ENCODE measurements around the gene MMEL1. TPM values are rescaled to one million over a fixed set of nuclear protein-coding genes. Genes with fewer than 3 reads are reported as not detected.

Gene MMEL1
- polyA plus RNA-seq, 1 of the 3 experiments (the other 2 are of a cell fraction), result 0.16 TPM

GRCh38 chr1:2583871-2584351 lies 48.9 kb downstream of the MMEL1 start:
- ChIA-PET CTCF (interaction anchor here (0.7 to 2.8 kb wide), 4 partner anchors 22 to 444 kb away, joined by 3 to 8 read pairs (median 4); no protein-coding TSS in a partner anchor), POLR2A (interaction anchor here (1.2 kb wide), 1 partner anchor 26 kb away, joined by 3 read pairs; no protein-coding TSS in a partner anchor)
- H3K9ac ChIP-seq, result no peak overlapping the region
- no peaks in the 10 kb centered on the region for H4K20me1 ChIP-seq (ENCODE audit: insufficient read depth)
- H3K27ac ChIP-seq (ENCODE audit: low read depth in 2 of 2, low read length in 1 of 2), result no peak overlapping the region
- no peaks in the 10 kb centered on the region for H3K9me2 ChIP-seq
- no peak overlapping the region for H3K4me3 ChIP-seq (ENCODE audit: low read depth in 2 of 2, low read length in 1 of 2)
- peaks cover 6% of the 10 kb centered on the region for H3F3A ChIP-seq (replicated peaks; ENCODE audit: insufficient read depth)
- peaks cover 0 to 29% of the 10 kb centered on the region in 2 experiments; a peak in 1 of 4 replicates for H3K4me1 ChIP-seq (ENCODE audit: control insufficient read depth in 1 of 2, insufficient read depth in 2 of 2, low read depth in 1 of 2, low read length in 1 of 2)
- H3K27me3 ChIP-seq (ENCODE audit: insufficient read depth), result no peaks in the 10 kb centered on the region
- TF ChIP-seq RXRA (IDR thresholded peaks at IDR 0.05; ENCODE audit: borderline replicate concordance, low read depth), result no peak
- TF ChIP-seq USF1 (IDR thresholded peaks at IDR 0.05; ENCODE audit: borderline replicate concordance, low read depth), result peak; percentile 32; the same call in 1 of the 2 replicates
- H2AFZ ChIP-seq (ENCODE audit: low read depth), result no peak overlapping the region
- no peaks in the 10 kb centered on the region for H3K9me3 ChIP-seq
- peaks cover 6% of the 10 kb centered on the region; the same call in 1 of the 2 replicates for H3K79me2 ChIP-seq (ENCODE audit: insufficient read depth)
- DNase-seq, result no peak
- no peaks in the 10 kb centered on the region for H3K36me3 ChIP-seq (replicated peaks in 1 of 2; ENCODE audit: control insufficient read depth in 1 of 2, insufficient read depth in 2 of 2, low read length in 1 of 2)
- no peak overlapping the region for H3K4me2 ChIP-seq
- WGBS (ENCODE audit: low lambda C conversion rate), result 92% methylated on average over 14 of the region's 14 CpGs

GRCh38 chr1:2583331-2583791 lies 49.5 kb downstream of the MMEL1 start:
- DNase-seq, result no peak
- H3K27ac ChIP-seq (ENCODE audit: low read depth in 2 of 2, low read length in 1 of 2), result no peak overlapping the region
- CTCF ChIA-PET, result interaction anchor here (2.8 kb wide), 1 partner anchor 123 kb away, joined by 8 read pairs; no protein-coding TSS in a partner anchor
- no peaks in the 10 kb centered on the region for H3K27me3 ChIP-seq (ENCODE audit: insufficient read depth)
- 42% methylated on average over 3 of the region's 5 CpGs for WGBS (ENCODE audit: low lambda C conversion rate)
- H3K9me2 ChIP-seq, result no peaks in the 10 kb centered on the region
- H3K9me3 ChIP-seq, result no peaks in the 10 kb centered on the region
- H2AFZ ChIP-seq (ENCODE audit: low read depth), result no peak overlapping the region
- no peak overlapping the region for H3K4me2 ChIP-seq
- peaks cover 6% of the 10 kb centered on the region for H3F3A ChIP-seq (replicated peaks; ENCODE audit: insufficient read depth)
- peaks cover 6% of the 10 kb centered on the region; the same call in 1 of the 2 replicates for H3K79me2 ChIP-seq (ENCODE audit: insufficient read depth)
- H3K4me3 ChIP-seq (ENCODE audit: low read depth in 2 of 2, low read length in 1 of 2), result no peak overlapping the region
- H3K9ac ChIP-seq, result no peak overlapping the region
- H4K20me1 ChIP-seq (ENCODE audit: insufficient read depth), result no peaks in the 10 kb centered on the region
- POLR2A ChIA-PET, result no interaction called here
- no peaks in the 10 kb centered on the region for H3K36me3 ChIP-seq (replicated peaks in 1 of 2; ENCODE audit: control insufficient read depth in 1 of 2, insufficient read depth in 2 of 2, low read length in 1 of 2)
- peaks cover 0 to 28% of the 10 kb centered on the region in 2 experiments; a peak in 1 of 4 replicates for H3K4me1 ChIP-seq (ENCODE audit: control insufficient read depth in 1 of 2, insufficient read depth in 2 of 2, low read depth in 1 of 2, low read length in 1 of 2)
- TF ChIP-seq TAF1 (IDR thresholded peaks at IDR 0.05; ENCODE audit: borderline replicate concordance, low read depth, low read length) (no peak), ZBTB33 (IDR thresholded peaks at IDR 0.05; ENCODE audit: borderline replicate concordance, low read depth) (no peak), EP300 (IDR thresholded peaks at IDR 0.05; ENCODE audit: borderline replicate concordance in 1 of 2, low read depth in 1 of 2, low read length in 1 of 2) (no peak), CHD2 (IDR thresholded peaks at IDR 0.05; ENCODE audit: low read length, partially characterized antibody) (no peak), USF2 (IDR thresholded peaks at IDR 0.05; ENCODE audit: borderline replicate concordance, low read depth, low read length) (no peak), CTCF (IDR thresholded peaks at IDR 0.05) (no peak), FOXJ3 (CRISPR knock-in tag; IDR thresholded peaks at IDR 0.05) (no peak), RCOR1 (IDR thresholded peaks at IDR 0.05; ENCODE audit: low read length) (no peak), NRF1 (IDR thresholded peaks at IDR 0.05; ENCODE audit: low read depth, low read length) (no peak), REST (IDR thresholded peaks at IDR 0.05; ENCODE audit: low read depth, low read length) (no peak), MAX (IDR thresholded peaks at IDR 0.05; ENCODE audit: low read depth) (no peak), RXRA (IDR thresholded peaks at IDR 0.05; ENCODE audit: borderline replicate concordance, low read depth) (no peak), IRF3 (IDR thresholded peaks at IDR 0.05; ENCODE audit: low read depth, low read length) (no peak)
